GM12878 (cell line): ENCODE measurements around the gene MCTP2. TPM values are rescaled to one million over a fixed set of nuclear protein-coding genes. Genes with fewer than 3 reads are reported as not detected.

Source experiments
- ATAC-seq: fragments of 200-7000 bp; cut with Tn5 transposase; 3 replicates; pipeline ENCODE4 v1.9.1; 2020; ENCODE audit warnings: mild to moderate bottlenecking, moderate library complexity
- BruUV-seq: library from RNA; stranded (reverse); fragments of 400-500 nt; replicated peaks from 2 replicates; lab custom pipeline; 2021; lab: Mats Ljungman, UMichigan
- CTCF ChIA-PET: fragments of 300-600 bp; sonication (Branson Sonifier 250); formaldehyde crosslinking; extraction: SDS; loops from one replicate; lab custom pipeline; 2021; ENCODE audit warnings: inconsistent platforms; lab: Yijun Ruan, JAX
- POLR2A ChIA-PET: fragments of 350-600 bp; formaldehyde crosslinking; extraction: SDS; loops from one replicate; lab custom pipeline; 2021; ENCODE audit warnings: inconsistent platforms; lab: Charles Lee
- RAD21 ChIA-PET: fragments of 300-600 bp; sonication (Branson Sonifier 250); formaldehyde crosslinking; loops from one replicate; lab custom pipeline; 2023; ENCODE audit warnings: antibody characterized with exemption; ENCODE audit not compliant: unreplicated experiment; lab: Charles Lee
- SMC1A ChIA-PET: fragments of 300-600 bp; sonication (Branson Sonifier 250); formaldehyde crosslinking; loops from one replicate; lab custom pipeline; 2023; ENCODE audit not compliant: unreplicated experiment, uncharacterized antibody; lab: Charles Lee
- DNase-seq: peaks from one replicate; pipeline ENCODE4 v3.0.0-alpha.2; 2011; ENCODE audit warnings: low read depth, low spot score
- FAIRE-seq: peaks from 3 replicates; lab custom pipeline; 2011; peaks lifted over from hg19 to GRCh38; lab: Jason Lieb, UNC
- H2AFZ ChIP-seq: 2 replicates; pipeline ENCODE4 v1.6.0; 2011; ENCODE audit warnings: low read depth, low read length, control low read depth; ENCODE audit not compliant: control insufficient read depth
- H3K27ac ChIP-seq: 2 replicates; pipeline ENCODE4 v1.5.1; 2011; ENCODE audit warnings: control low read depth; ENCODE audit not compliant: control insufficient read depth, insufficient read depth
- H3K27me3 ChIP-seq, 2 experiments: replicated peaks in 1 of 2; 2 replicates each; pipeline versions ENCODE4 v1.6.0 to v1.6.1; 2011; ENCODE audit warnings: low read length in 1 of 2; ENCODE audit not compliant: control insufficient read depth in 2 of 2, insufficient read depth in 2 of 2
- H3K36me3 ChIP-seq, 2 experiments: 2 replicates each; pipeline ENCODE4 v1.5.1; 2011; ENCODE audit warnings: low read length in 1 of 2; ENCODE audit not compliant: control insufficient read depth in 2 of 2, insufficient read depth in 2 of 2
- H3K4me1 ChIP-seq: 2 replicates; pipeline ENCODE4 v1.6.1; 2011; ENCODE audit warnings: mild to moderate bottlenecking, low read length, moderate library complexity, mixed read lengths; ENCODE audit not compliant: control insufficient read depth, insufficient read depth
- H3K4me2 ChIP-seq: 2 replicates; pipeline ENCODE4 v1.6.0; 2011; ENCODE audit warnings: control low read depth; ENCODE audit not compliant: control insufficient read depth, insufficient read depth
- H3K4me3 ChIP-seq: fragments of 200-600 bp; sonication (generic); 2 replicates; pipeline ENCODE4 v1.5.1; 2016
- H3K79me2 ChIP-seq: 2 replicates; pipeline ENCODE4 v1.6.0; 2011; ENCODE audit warnings: low read length; ENCODE audit not compliant: control insufficient read depth, insufficient read depth
- H3K9ac ChIP-seq: 2 replicates; pipeline ENCODE4 v1.8.0; 2011; ENCODE audit warnings: low read length, control low read depth, mixed read lengths; ENCODE audit not compliant: control insufficient read depth, insufficient read depth
- H3K9me3 ChIP-seq: replicated peaks from 3 replicates; pipeline ENCODE4 v1.5.1; 2011; ENCODE audit warnings: mild to moderate bottlenecking, low read length; ENCODE audit not compliant: control insufficient read depth, insufficient read depth
- H4K20me1 ChIP-seq: 2 replicates; pipeline ENCODE4 v1.6.0; 2011; ENCODE audit not compliant: control insufficient read depth, insufficient read depth
- ATF7 ChIP-seq: fragments of 450-650 bp; IDR thresholded peaks from 2 replicates; pipeline ENCODE4 v1.6.1; 2016; ENCODE audit warnings: low read depth, mild to moderate bottlenecking
- BCL11A ChIP-seq: IDR thresholded peaks from 2 replicates; pipeline ENCODE4 v1.6.1; 2011; ENCODE audit warnings: low read depth, low read length
- EP300 ChIP-seq, 2 experiments: fragments of 150-350 bp in 1 of 2; IDR thresholded peaks; 2 replicates each; pipeline ENCODE4 v1.6.1; 2011 to 2012; ENCODE audit warnings: low read depth in 2 of 2, low read length in 2 of 2, borderline replicate concordance in 1 of 2, improper control_type of control experiment in 1 of 2, inconsistent platforms in 1 of 2; ENCODE audit not compliant: control insufficient read depth in 1 of 2
- ETV6 ChIP-seq, 2 experiments: fragments of 450-650 bp in 1 of 2; IDR thresholded peaks in 1 of 2; conservative IDR thresholded peaks in 1 of 2; 2 replicates each; pipeline ENCODE4 v1.6.1; 2014; ENCODE audit warnings: antibody characterized with exemption in 1 of 2, borderline replicate concordance in 1 of 2, low read depth in 1 of 2, mild to moderate bottlenecking in 1 of 2, moderate library complexity in 1 of 2
- HCFC1 ChIP-seq: fragments of 150-350 bp; IDR thresholded peaks from 2 replicates; pipeline ENCODE4 v1.6.1; 2014; ENCODE audit warnings: low read length
- KAT2A ChIP-seq: conservative IDR thresholded peaks from 2 replicates; pipeline ENCODE4 v1.6.1; 2011; ENCODE audit warnings: low read depth, low read length; ENCODE audit not compliant: control insufficient read depth
- MTA3 ChIP-seq: IDR thresholded peaks from 2 replicates; pipeline ENCODE4 v1.6.1; 2012; ENCODE audit warnings: low read length, inconsistent platforms, borderline replicate concordance
- POLR2A ChIP-seq: IDR thresholded peaks from 2 replicates; pipeline ENCODE4 v1.6.1; 2011; ENCODE audit warnings: low read depth, mild to moderate bottlenecking, low read length
- POU2F2 ChIP-seq: IDR thresholded peaks from 3 replicates; pipeline ENCODE4 v1.6.1; 2011; ENCODE audit warnings: low read depth, mild to moderate bottlenecking, low read length, borderline replicate concordance
- SMAD1 ChIP-seq: fragments of 450-650 bp; IDR thresholded peaks from 2 replicates; pipeline ENCODE4 v1.6.1; 2018; ENCODE audit warnings: mild to moderate bottlenecking, low read depth; ENCODE audit not compliant: partially characterized antibody
- SPI1 ChIP-seq: IDR thresholded peaks from 2 replicates; pipeline ENCODE4 v1.6.1; 2011; ENCODE audit warnings: low read depth, mild to moderate bottlenecking, low read length, moderate library complexity, borderline replicate concordance; ENCODE audit not compliant: insufficient read depth
- ZBED1 ChIP-seq: IDR thresholded peaks from 2 replicates; pipeline ENCODE4 v1.6.1; 2016; ENCODE audit warnings: borderline replicate concordance
- WGBS: methylation state at CpG from one replicate; pipeline ENCODE4 v1.1.6; 2016; ENCODE audit warnings: low lambda C conversion rate; ENCODE audit not compliant: insufficient replicate concordance, insufficient coverage; ENCODE audit errors: missing lambda C conversion rate; 5-methylcytosine and 5-hydroxymethylcytosine counted together
- in situ Hi-C: fragments of 300-500 bp; cut with MboI; formaldehyde crosslinking; loops from 9 replicates; pipeline ENCODE4 v1.14.3; 2018; ENCODE audit warnings: mixed read lengths
- intact Hi-C: fragments of 100-400 bp; cut with micrococcal nuclease; formaldehyde crosslinking; loops from one replicate; pipeline ENCODE4 v1.14.2; 2022; ENCODE audit not compliant: unreplicated experiment
- polyA plus RNA-seq, 11 experiments: library from polyadenylated mRNA; depleted of rRNA in 4 of 11; unstranded in 6 of 11; stranded (reverse) in 5 of 11; fragments of >200 nt; fragmentation: Nextera tagmentation in 4 of 11; fragmentation: Illumina TruSeq in 1 of 11; extraction: Ambion mirVana in 4 of 11; extraction: Trizol in 1 of 11; gene quantifications; 1 replicate in 1 of 11; 2 replicates in 10 of 11; pipeline versions ENCODE4 v1.2.1 to v1.2.3, GENCODE V29; 2011 to 2016; ENCODE audit warnings: inconsistent platforms in 2 of 11, missing spikeins in 2 of 11, low read depth in 1 of 11
- total RNA-seq, 4 experiments: library from RNA; depleted of rRNA in 3 of 4; stranded (reverse); fragments of >200 nt in 3 of 4; fragmentation: Illumina TruSeq in 1 of 4; extraction: Trizol in 1 of 4; gene quantifications; 2 replicates each; pipeline versions ENCODE4 v1.2.1 to v1.2.3, GENCODE V29; 2013 to 2021
- TF ChIP-seq, protein P1 (sequence below): fragments of 450-650 bp; IDR thresholded peaks from 2 replicates; pipeline ENCODE4 v1.6.1; 2014; ENCODE audit warnings: mild to moderate bottlenecking
- TF ChIP-seq, protein P2 (sequence below), 3 experiments: IDR thresholded peaks in 2 of 3; conservative IDR thresholded peaks in 1 of 3; 2 replicates each; pipeline ENCODE4 v1.5.1; 2011; ENCODE audit warnings: low read depth in 3 of 3, low read length in 3 of 3, mild to moderate bottlenecking in 3 of 3, control low read depth in 2 of 3, moderate library complexity in 2 of 3, inconsistent platforms in 1 of 3, mixed read lengths in 1 of 3; ENCODE audit not compliant: control insufficient read depth in 2 of 3, insufficient read depth in 1 of 3; ENCODE audit errors: extremely low read depth in 1 of 3
- TF ChIP-seq, protein P3 (sequence below): IDR thresholded peaks from 2 replicates; pipeline ENCODE4 v1.6.1; 2011; ENCODE audit warnings: low read depth, mild to moderate bottlenecking, low read length, moderate library complexity, borderline replicate concordance; ENCODE audit errors: extremely low read depth
- TF ChIP-seq, protein P4 (sequence below): IDR thresholded peaks from 2 replicates; pipeline ENCODE4 v1.6.1; 2012; ENCODE audit warnings: low read depth, low read length, improper control_type of control experiment

MCTP2 gene
- total and polyA plus RNA-seq, 10 of the 15 experiments (the other 5 are each of a cell fraction or from before 2014, with no cell fraction given), result 0.24 to 48.5 (median 0.88) TPM

DNA sequence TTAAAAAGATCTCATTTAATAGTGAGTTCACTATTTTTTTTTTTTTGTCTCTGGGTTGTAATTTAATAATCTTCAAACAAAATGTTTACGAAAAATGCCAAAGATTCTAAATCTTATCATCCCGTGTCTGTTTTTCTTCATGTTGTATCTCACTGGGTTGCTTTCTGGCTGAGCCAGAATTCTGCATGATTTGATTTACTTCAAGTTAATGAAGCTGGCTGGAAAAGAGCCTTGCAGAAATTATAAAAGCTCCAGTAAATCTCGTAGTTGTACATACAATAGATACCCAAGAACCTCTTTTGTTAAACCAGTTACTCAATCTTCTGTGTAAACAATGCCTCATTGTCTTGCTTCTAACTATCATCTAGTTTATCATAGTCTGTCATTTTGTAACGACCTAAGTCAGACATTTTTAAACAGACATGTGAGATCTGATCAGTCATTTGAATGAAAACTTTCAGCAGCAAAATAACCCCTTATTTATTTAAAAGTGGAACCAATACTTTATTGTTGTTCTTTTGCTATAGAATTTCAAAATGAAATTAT lies 249.0 kb downstream of the MCTP2 start:
- ATAC-seq (no peak), DNase-seq (no peak), FAIRE-seq (no peak)
- Histone ChIP-seq H2AFZ (no peak overlapping the region), H3K27ac (no peak overlapping the region), H3K4me1 (no peaks in the 10 kb centered on the region), H3K4me3 (no peak overlapping the region), H3K9me3 (no peaks in the 10 kb centered on the region), H4K20me1 (no peaks in the 10 kb centered on the region), H3K27me3 (no peaks in the 10 kb centered on the region), H3K36me3 (no peaks in the 10 kb centered on the region), H3K9ac (no peak overlapping the region), H3K4me2 (no peak overlapping the region), H3K79me2 (no peaks in the 10 kb centered on the region)
- TF ChIP-seq ATF7, result no peak
- TF ChIP-seq, protein P1, sequence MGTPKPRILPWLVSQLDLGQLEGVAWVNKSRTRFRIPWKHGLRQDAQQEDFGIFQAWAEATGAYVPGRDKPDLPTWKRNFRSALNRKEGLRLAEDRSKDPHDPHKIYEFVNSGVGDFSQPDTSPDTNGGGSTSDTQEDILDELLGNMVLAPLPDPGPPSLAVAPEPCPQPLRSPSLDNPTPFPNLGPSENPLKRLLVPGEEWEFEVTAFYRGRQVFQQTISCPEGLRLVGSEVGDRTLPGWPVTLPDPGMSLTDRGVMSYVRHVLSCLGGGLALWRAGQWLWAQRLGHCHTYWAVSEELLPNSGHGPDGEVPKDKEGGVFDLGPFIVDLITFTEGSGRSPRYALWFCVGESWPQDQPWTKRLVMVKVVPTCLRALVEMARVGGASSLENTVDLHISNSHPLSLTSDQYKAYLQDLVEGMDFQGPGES, result no peak
- TF ChIP-seq, protein P2, sequence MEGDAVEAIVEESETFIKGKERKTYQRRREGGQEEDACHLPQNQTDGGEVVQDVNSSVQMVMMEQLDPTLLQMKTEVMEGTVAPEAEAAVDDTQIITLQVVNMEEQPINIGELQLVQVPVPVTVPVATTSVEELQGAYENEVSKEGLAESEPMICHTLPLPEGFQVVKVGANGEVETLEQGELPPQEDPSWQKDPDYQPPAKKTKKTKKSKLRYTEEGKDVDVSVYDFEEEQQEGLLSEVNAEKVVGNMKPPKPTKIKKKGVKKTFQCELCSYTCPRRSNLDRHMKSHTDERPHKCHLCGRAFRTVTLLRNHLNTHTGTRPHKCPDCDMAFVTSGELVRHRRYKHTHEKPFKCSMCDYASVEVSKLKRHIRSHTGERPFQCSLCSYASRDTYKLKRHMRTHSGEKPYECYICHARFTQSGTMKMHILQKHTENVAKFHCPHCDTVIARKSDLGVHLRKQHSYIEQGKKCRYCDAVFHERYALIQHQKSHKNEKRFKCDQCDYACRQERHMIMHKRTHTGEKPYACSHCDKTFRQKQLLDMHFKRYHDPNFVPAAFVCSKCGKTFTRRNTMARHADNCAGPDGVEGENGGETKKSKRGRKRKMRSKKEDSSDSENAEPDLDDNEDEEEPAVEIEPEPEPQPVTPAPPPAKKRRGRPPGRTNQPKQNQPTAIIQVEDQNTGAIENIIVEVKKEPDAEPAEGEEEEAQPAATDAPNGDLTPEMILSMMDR (IDR thresholded peaks at IDR 0.05 in 2 of 3, conservative IDR thresholded peaks at IDR 0.05 in 1 of 3; ENCODE audit: control insufficient read depth in 2 of 3, extremely low read depth in 1 of 3, insufficient read depth in 1 of 3, low read depth in 3 of 3, low read length in 3 of 3), result no peak
- TF ChIP-seq, protein P3, sequence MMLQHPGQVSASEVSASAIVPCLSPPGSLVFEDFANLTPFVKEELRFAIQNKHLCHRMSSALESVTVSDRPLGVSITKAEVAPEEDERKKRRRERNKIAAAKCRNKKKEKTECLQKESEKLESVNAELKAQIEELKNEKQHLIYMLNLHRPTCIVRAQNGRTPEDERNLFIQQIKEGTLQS, result no peak
- TF ChIP-seq ZBED1, result no peak
- TF ChIP-seq, protein P4, sequence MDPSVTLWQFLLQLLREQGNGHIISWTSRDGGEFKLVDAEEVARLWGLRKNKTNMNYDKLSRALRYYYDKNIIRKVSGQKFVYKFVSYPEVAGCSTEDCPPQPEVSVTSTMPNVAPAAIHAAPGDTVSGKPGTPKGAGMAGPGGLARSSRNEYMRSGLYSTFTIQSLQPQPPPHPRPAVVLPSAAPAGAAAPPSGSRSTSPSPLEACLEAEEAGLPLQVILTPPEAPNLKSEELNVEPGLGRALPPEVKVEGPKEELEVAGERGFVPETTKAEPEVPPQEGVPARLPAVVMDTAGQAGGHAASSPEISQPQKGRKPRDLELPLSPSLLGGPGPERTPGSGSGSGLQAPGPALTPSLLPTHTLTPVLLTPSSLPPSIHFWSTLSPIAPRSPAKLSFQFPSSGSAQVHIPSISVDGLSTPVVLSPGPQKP, result no peak
- no peak for TF ChIP-seq HCFC1
- TF ChIP-seq SMAD1, result no peak
- TF ChIP-seq KAT2A, result no peak
- TF ChIP-seq POLR2A, result no peak
- no peak for TF ChIP-seq ETV6 (conservative IDR thresholded peaks at IDR 0.05 in 1 of 2, IDR thresholded peaks at IDR 0.05 in 1 of 2; ENCODE audit: borderline replicate concordance in 1 of 2, low read depth in 1 of 2)
- no peak for TF ChIP-seq BCL11A
- TF ChIP-seq SPI1, result no peak
- TF ChIP-seq MTA3, result no peak
- TF ChIP-seq POU2F2, result no peak
- TF ChIP-seq EP300 (IDR thresholded peaks at IDR 0.05; ENCODE audit: borderline replicate concordance in 1 of 2, control insufficient read depth in 1 of 2, low read depth in 2 of 2, low read length in 2 of 2), result no peak
- in situ Hi-C loops, result no loop called here
- SMC1A ChIA-PET, result interaction anchor here (2.3 kb wide), 1 partner anchor 17 kb away, joined by 11 read pairs; no protein-coding TSS in a partner anchor
- intact Hi-C loops, result no loop called here
- 29% methylated on average over 4 of the region's 4 CpGs for WGBS
- BruUV-seq, result no TSS peak
- POLR2A ChIA-PET, result no interaction called here
- CTCF ChIA-PET, result interaction anchor here (1.1 kb wide), 1 partner anchor 53 kb away, joined by 3 read pairs; no protein-coding TSS in a partner anchor
- RAD21 ChIA-PET, result interaction anchor here (0.8 kb wide), 1 partner anchor 317 kb away, joined by 3 read pairs; no protein-coding TSS in a partner anchor
